ENCODE data around the gene ZNF688.

GRCh38 chr16:30600929-30601328 is 29.4 kb upstream of the ZNF688 start:
- TF ChIP-seq CTCF (IDR thresholded peaks at IDR 0.05; ENCODE audit: poor library complexity) (no peak), EZH2 (IDR thresholded peaks at IDR 0.05; ENCODE audit: borderline replicate concordance) (no peak)
